ENCODE data around the gene CEP68. TPM values are rescaled to one million over a fixed set of nuclear protein-coding genes. Genes with fewer than 3 reads are reported as not detected.
"Not testable (repeated sequence)": the region's sequence is repeated elsewhere in the genome, so short reads cannot be mapped to it uniquely, and the experiment has no call there.

The CEP68 gene
- total RNA-seq, 1 donor from 2014 or later, result 25.0 TPM

DNA sequence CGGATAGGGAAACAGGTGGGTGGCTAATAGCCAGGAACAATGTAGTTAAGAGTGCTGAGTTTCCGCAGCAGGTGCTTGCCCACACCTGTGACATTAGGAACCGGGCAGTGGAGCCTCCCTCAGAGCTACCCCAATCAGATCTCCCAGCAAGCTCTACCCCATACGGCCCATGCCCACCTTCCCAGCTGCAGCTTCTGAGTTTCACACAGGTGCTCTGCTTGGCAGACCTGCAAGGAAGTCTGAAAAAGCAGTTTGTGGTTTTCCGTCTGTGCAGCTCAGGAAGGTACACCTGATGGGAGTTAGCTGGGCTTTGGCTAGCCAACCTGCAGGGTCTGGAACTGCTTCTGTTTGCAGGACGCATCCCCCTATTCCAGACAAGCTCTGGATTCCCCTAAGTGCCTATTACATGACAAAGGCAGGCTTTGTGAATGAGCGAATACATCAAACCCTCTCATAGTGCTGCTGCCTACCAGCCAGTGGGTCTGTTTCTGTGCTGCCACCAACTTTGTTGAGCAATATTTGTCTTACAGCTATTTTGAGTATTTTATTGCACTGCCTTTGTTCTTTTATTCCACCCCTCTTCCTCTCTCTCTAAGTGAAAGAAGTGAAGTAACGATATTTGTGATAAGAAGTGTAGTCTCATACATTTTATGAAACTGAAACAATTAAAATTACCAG is 24.7 kb upstream of the CEP68 start:
- Histone ChIP-seq H3K4me3 (no peak overlapping the region), H3K36me3 (no peaks in the 10 kb centered on the region), H3K9me3 (no peaks in the 10 kb centered on the region), H3K27me3 (no peaks in the 10 kb centered on the region), H3K27ac (no peak overlapping the region), H3K4me1 (peaks cover 17% of the 10 kb centered on the region)
- TF ChIP-seq POLR2AphosphoS5 (IDR thresholded peaks at IDR 0.05; ENCODE audit: insufficient read depth in 1 of 2, low read depth in 1 of 2), result no peak
- TF ChIP-seq, protein P1, sequence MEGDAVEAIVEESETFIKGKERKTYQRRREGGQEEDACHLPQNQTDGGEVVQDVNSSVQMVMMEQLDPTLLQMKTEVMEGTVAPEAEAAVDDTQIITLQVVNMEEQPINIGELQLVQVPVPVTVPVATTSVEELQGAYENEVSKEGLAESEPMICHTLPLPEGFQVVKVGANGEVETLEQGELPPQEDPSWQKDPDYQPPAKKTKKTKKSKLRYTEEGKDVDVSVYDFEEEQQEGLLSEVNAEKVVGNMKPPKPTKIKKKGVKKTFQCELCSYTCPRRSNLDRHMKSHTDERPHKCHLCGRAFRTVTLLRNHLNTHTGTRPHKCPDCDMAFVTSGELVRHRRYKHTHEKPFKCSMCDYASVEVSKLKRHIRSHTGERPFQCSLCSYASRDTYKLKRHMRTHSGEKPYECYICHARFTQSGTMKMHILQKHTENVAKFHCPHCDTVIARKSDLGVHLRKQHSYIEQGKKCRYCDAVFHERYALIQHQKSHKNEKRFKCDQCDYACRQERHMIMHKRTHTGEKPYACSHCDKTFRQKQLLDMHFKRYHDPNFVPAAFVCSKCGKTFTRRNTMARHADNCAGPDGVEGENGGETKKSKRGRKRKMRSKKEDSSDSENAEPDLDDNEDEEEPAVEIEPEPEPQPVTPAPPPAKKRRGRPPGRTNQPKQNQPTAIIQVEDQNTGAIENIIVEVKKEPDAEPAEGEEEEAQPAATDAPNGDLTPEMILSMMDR (IDR thresholded peaks at IDR 0.05), result no peak
- no peak for TF ChIP-seq POLR2A (IDR thresholded peaks at IDR 0.05)
- DNase-seq (ENCODE audit: extremely low spot score in 2 of 2), result no peak
- intact Hi-C loops (cut with DNase I), result no loop called here

DNA sequence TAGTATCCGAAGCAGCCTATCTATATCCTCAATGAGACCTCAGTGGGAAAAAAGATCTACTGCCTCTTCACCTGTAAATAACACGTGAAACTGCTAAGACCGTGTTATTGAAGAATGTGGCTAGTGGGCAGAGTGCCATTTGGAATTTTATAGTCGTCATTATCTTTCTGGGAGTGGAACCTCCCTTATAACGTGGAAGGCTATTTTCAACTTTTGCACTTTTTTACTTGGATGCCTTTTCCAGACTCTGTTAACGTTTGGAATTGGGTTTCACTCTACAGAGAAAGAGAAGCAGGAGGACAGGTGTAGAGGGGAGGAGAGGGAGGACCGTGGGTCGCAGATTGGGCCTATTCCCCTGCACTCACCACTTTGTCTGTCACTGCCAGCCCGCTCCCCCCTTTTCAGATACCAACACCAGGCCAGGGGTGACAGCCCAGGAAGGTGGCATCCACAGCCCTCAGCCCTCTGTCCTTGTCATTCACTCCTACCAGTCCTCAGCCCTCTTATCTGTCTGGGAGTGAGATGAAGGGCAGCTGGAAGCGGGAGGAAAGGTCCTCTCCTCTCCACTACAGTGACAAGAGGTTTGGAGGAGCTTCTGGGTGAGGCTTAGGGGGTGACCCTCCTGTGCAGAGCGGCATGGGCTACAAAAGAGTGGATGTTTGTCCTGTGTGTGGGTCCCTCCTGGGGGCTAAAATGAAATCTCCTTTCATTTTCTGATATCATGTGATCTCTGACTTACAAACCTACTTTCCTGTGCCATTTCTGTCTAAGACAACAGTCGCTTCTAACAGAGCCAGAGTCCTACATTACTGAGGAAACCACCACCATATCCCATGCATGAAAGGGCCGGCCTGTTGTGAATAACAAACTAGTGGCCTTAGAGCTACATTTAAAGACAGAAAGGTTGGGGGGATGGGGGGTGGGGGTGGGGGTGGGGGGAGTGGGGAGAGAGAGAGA is 23.9 kb upstream of the CEP68 start:
- Histone ChIP-seq H3K4me3 (no peak overlapping the region), H3K27ac (no peak overlapping the region), H3K27me3 (no peaks in the 10 kb centered on the region), H3K4me1 (peaks cover 17% of the 10 kb centered on the region), H3K9me3 (no peaks in the 10 kb centered on the region), H3K36me3 (no peaks in the 10 kb centered on the region)
- intact Hi-C loops (cut with DNase I), result no loop called here
- TF ChIP-seq, protein P1 (IDR thresholded peaks at IDR 0.05), result no peak
- no peak for TF ChIP-seq POLR2A (IDR thresholded peaks at IDR 0.05)
- TF ChIP-seq POLR2AphosphoS5 (IDR thresholded peaks at IDR 0.05; ENCODE audit: insufficient read depth in 1 of 2, low read depth in 1 of 2), result no peak
- DNase-seq (ENCODE audit: extremely low spot score in 2 of 2), result no peak

DNA sequence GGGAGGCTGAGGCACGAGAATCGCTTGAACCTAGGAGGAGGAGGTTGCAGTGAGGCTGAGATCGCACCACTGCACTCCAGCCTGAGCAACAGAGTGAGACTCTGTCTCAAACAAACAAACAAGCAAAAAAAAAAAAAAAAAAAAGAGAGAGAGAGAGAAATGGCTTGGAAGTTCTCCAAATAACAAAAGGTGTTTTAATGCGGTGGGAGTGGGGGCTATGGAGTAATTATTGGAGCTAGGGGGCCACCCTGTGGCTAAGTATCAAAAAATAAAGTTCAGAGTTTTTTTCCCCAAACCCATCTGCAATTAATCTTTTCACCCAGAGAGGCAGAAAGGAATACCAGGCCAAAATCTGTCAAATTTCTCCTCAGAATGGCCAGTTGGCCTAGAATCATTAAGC is 23.0 kb upstream of the CEP68 start:
- intact Hi-C loops (cut with DNase I), result no loop called here
- Histone ChIP-seq H3K27me3 (no peaks in the 10 kb centered on the region), H3K36me3 (no peaks in the 10 kb centered on the region), H3K9me3 (no peaks in the 10 kb centered on the region), H3K4me1 (peaks cover 17% of the 10 kb centered on the region), H3K4me3 (no peak overlapping the region), H3K27ac (no peak overlapping the region)
- TF ChIP-seq POLR2A (IDR thresholded peaks at IDR 0.05) (no peak), POLR2AphosphoS5 (IDR thresholded peaks at IDR 0.05; ENCODE audit: insufficient read depth in 1 of 2, low read depth in 1 of 2) (no peak)
- TF ChIP-seq, protein P1 (IDR thresholded peaks at IDR 0.05), result no peak
- DNase-seq (ENCODE audit: extremely low spot score in 2 of 2), result no peak

DNA sequence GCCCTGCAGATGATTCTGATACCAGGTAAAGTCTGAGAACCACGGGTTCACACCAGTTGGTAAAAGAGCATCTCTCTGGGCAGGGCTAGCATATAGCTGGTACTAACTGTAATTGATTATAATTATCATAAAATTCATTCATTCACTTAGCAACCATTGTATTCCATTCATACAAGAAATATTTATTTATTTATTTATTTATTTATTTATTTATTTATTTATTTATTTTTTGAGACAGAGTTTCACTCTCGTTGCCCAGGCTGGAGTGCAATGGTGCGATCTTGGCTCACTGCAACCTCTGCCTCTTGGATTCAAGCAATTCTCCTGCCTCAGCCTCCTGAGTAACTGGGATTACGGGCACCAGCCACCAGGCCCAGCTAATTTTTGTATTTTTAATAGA is 22.5 kb upstream of the CEP68 start:
- H3K4me1 ChIP-seq, result peaks cover 17% of the 10 kb centered on the region
- H3K27me3 ChIP-seq; H3K9me3 ChIP-seq; intact Hi-C loops (cut with DNase I); H3K4me3 ChIP-seq; H3K27ac ChIP-seq; DNase-seq (ENCODE audit: extremely low spot score in 2 of 2); H3K36me3 ChIP-seq: not testable (repeated sequence)

DNA sequence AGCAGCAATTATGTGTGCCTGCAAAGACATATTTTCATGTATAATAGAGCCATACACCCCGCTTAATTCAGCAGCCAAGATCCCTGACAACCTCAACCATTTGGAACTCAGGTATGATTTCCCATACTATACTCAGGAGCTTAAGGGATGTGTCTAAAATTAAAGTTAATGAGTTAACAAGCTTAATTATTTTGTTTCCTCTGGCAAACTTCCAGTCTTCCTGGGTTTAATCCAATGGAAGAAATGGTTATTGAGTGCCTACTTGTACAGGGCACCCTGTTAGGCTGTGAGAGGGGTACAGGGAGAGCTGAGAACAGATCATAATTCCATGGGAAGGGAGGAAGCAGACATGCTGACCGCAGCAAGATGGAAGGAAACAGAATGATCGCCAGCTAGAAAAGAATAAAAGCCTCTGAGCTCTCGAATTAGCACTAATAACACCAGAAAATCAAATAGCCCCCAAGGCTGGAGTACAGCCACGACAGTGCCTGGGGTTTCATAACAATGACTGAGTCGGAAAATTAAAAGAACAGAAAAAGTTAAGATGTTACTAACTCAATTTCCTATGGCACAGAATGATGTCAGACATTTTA is 20.8 kb upstream of the CEP68 start:
- intact Hi-C loops (cut with DNase I), result no loop called here
- peaks cover 17% of the 10 kb centered on the region for H3K4me1 ChIP-seq
- DNase-seq (ENCODE audit: extremely low spot score in 2 of 2), result no peak
- H3K36me3 ChIP-seq, result no peaks in the 10 kb centered on the region
- TF ChIP-seq POLR2A (IDR thresholded peaks at IDR 0.05) (no peak), POLR2AphosphoS5 (IDR thresholded peaks at IDR 0.05; ENCODE audit: insufficient read depth in 1 of 2, low read depth in 1 of 2) (no peak)
- TF ChIP-seq, protein P1 (IDR thresholded peaks at IDR 0.05), result no peak
- no peaks in the 10 kb centered on the region for H3K27me3 ChIP-seq
- H3K9me3 ChIP-seq, result no peaks in the 10 kb centered on the region
- no peak overlapping the region for H3K4me3 ChIP-seq
- H3K27ac ChIP-seq, result no peak overlapping the region
